Measurements from ENCODE around the gene IAH1.
"Not testable (repeated sequence)": the region's sequence is repeated elsewhere in the genome, so short reads cannot be mapped to it uniquely, and the experiment has no call there.

The IAH1 gene

DNA sequence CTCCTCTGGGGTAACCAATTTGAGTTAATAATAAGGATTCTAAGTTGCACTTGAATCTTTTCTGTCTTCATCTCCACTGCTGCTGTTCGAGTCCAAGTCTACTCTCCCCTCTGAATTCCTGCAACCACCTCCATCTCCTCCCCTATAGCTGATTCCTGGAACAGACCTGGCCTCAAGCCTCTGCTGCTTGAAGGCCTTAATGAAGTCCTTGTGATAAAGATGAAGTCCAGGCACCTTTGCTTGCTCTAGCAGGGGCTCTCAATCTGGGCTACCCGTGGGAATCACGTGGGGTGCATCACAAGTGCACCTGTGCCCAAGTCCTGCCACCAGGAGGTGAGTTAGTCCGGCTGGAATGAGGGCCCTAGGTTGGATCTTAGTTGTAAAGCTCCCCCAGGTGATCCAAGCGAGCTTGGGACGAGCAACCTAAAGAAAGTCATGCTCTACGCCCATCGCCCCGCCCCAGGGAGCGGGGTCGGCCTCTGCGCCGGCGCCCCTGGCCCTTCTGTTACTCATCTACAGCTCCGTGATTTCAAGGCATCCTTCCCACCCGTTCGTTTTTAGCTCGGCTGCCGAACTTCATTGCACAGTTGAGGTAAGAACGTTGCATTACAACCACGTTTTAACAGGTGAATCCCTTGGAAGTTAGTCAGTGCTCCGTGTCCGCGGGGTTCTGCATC lies 905 bp upstream of the IAH1 start:
- DNase-seq (ENCODE audit: low read depth in 2 of 2): no peak

DNA sequence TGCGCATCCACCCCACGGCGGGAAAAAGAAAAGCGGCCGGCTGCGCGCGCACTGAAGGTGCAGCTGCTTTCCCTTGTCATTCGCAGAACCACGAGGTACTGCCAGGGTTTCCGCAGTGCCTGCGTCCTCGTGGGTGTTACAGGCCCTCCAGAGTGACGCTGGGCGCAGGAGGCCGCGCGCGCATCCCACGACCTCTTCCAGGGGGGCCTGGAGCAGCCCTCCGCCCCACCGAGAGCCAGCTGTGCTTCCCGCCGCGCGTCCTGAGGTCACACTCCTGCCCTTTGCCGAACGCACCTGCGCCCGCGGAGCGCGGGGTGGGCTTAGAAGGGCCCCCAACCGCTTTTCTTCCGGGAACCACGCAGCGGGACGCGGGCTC lies 378 bp upstream of the IAH1 start:
- DNase-seq (ENCODE audit: low read depth in 2 of 2): no peak

DNA sequence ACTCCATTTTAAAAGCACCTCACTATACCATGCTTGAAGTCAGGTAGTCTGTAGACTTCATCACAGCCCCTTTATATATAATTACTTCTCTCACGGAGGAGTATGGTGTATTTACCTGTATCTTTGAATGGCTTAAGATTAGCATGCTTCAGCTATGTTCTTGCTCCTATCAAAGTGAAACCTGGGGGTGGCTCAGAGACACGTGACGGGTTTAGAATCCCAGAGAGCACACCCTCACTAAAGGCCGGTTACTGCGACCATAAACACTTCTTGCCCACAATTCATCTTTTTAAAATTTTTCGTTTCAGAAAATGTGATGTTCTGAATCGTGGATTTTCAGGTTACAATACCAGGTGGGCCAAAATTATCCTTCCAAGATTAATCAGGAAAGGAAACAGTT lies 3.6 kb downstream of the IAH1 start:
- DNase-seq (ENCODE audit: low read depth in 2 of 2): no peak

DNA sequence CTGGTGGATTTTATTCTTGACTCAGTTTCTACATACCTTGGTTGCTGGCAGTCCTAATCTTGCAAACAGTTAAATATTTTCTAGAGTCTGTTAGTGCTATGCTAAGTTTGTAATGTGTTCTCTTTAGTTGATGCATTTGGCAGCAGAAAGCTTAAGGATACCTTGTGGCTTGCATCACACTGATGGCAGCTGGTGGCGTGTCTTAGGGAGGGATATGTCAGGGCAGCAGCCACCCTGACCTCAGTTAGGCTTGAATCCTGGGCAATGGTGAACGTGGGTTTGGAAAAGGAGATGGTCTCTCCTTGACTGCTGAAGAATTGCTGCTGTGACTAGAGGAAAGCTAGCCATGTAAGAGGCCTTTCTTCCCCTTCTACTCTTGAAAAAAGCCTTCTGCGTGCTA lies 4.2 kb downstream of the IAH1 start:
- DNase-seq (ENCODE audit: low read depth in 2 of 2): no peak

DNA sequence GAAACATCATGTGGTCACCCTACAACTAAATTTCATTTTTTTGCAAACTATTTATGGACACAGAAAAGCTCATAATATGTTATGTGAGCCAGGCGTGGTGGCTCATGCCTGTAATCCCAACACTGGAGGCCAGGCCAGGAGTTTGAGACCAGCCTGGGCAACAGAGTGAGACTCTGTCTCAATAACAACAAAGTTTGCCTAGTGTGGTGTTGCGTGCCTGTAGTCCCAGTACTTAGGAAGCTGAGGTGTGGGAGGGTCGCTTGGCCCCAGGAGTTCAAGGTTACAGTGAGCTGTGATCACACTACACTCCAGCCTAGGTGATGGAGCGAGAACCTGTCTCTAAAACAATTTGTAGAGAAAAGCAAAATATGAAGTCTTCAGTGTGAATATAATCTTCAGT lies 5.8 kb downstream of the IAH1 start:
- DNase-seq (ENCODE audit: low read depth in 2 of 2): no peak

DNA sequence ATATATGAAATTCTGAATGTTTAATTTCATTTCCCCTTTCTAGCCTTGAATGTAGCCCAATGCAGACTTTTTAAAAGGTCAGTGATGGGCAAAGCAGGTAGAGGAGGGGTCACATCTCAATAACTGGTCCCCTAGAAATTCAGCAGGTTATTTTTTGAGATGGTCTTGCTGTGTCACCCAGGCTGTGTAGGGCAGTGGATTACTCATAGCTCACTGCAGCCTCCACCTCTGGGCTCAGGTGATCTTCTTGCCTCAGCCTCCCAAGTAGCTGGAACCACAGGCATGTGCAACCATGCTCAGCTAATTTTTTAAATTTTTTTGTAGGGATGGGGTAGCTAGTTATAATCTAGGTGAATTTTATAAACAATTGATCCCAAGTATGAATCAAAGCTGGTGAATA lies 8.8 kb downstream of the IAH1 start:
- no peak for DNase-seq (ENCODE audit: low read depth in 2 of 2)

DNA sequence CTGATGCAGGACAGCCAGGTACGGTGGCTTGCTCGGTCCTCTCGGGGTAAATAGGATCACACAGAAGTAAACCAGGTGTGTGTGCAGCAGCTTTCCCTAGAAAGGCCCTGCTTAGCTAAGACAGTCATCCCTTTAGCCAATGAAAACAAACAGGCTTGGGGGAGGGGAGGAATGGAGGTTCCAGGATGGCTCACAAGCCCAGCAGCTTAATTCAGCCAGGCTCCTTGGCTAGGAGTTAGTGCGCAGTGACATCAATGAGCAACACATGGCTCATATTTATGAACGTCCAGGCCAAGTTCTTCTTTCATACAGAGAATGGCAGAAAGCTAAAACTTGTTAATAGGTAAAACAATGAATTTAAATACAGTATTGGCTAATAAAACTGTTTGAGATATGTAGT lies 10.2 kb downstream of the IAH1 start:
- DNase-seq (ENCODE audit: low read depth in 2 of 2): no peak

DNA sequence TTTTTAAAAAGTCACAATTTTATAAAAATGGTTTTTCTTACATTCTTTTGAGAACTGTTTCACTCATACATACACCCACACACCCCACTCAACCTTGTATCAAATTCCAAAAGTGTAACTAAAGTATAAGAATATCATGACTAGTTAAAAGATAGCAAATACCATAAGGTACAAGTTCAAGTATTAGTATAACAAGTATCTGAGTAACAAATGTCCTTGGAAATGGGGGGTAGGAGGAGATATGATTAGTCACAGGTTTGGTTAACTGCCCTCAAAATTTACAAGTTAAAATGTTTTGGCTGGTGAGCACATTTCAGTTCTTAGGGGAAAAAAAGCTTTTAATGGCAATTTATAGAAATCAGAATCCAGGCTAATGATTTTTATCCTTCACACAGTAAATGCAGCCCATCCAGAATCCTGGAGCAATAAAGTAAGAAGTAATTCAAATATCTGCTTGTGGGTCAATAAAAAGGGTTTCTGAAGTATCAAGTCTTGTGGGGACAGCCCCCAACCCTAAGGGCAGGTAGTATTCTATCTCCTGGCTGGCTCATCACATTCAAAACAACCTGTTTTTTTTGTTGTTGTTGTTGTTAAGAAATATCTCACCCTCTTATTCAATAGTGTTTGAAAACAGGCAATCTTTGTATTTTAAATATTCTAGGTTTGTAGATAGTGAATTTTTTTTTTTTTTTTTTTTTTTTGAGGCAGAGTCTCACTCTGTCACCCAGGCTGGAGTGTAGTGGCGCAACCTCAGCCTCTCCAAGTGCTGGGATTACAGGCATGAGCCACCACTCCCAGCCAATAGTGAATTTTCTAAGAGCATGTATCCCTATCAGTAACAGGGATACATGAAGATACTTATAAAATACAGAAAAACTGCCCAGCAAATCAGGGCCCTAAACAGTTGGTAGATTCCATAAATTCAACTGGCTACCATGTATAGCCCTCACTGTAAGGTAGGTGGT lies 14.5 kb downstream of the IAH1 start:
- no peak for DNase-seq (ENCODE audit: low read depth in 2 of 2)

DNA sequence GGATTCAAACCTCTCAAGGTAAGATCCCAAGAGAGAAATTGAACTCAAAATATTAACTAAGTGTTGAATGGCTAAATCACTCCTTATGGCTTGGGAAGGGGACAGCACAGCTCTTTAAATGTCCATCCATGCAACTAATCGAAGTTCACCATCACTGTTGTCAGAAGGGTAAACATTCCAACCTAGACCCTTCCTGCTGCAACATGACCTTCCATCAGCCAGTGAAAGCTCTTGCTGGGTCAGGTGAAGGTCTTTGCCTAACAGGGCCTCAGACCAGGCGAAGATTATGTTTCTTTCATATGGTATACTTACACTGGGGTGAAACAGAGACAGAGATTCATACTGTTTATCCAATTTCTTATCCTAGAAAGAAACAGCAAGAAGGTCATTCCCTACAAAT lies 16.4 kb downstream of the IAH1 start:
- DNase-seq (ENCODE audit: low read depth in 2 of 2): no peak

DNA sequence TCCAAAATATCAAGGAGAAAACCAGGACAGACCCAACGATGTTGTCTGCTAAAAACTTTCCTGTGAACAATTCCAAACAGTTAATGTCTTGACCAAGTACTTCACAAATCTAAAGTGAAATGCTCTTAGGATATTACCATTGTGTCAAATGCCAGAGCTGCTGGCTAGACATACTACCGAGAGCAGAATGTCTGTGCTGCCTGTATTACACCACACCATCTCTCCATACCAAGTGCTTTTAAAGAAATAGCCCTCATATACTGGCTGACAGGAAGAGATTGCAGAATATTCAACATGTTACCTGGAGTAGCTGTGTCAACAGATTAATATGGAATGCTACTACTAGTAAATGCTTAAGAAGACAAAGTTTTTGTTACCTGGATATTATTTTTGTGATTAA lies 18.6 kb downstream of the IAH1 start:
- no peak for DNase-seq (ENCODE audit: low read depth in 2 of 2)

DNA sequence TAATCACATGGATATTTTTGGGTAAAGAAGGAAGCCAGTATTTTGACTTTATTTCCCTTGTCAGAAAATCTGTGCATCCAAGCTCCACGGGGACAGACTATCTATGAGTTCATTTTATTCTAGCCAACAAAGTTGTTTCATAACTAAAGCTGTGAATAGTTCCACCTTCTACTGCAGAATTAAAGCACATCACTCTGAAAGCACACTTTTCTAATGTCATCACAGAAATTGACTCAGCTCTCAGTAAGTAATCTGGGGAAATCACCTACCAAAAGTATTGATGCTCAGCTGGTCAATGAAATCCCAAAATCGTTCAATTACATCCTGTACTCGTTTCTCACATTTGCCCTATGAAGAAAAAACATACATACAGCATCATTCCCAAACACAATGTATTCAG lies 19.1 kb downstream of the IAH1 start:
- DNase-seq (ENCODE audit: low read depth in 2 of 2): no peak

DNA sequence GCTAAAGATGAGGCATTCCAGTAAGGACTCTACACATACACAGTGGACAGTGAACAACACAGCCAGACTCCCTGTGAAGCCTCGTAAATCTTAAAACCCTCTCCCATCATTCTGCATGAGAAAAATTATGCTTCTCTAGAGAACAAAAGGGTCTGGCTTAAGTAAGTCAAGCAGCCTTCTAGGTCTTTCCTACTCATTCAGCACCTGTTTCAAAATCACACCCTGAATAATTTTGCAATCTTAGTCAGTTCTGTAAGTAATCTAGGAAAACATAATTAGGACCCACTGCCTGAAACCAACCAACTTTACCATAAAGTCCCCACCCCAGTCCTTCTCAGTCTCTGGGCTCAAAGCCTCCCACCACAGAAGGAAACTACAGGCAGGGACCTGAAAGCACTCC lies 19.7 kb downstream of the IAH1 start:
- DNase-seq (ENCODE audit: low read depth in 2 of 2): no peak

DNA sequence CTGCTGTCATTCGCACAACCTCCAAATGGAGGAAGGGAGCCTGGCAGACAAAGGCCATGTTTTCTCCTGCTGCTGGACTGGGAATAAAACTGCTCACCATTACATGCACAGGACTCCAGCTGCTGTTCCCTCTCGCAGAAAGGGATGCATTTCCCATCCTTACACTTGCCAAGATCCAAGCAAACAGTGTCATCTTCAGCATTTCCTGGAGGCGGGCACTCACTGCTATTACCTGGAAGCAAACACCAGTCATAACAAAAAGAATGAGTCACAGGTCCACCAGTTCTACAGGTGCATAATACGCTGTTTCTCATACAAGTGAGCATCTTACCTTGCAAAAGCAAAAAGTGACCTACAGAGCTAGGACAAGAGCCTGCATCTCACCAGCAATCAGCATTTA lies 22.7 kb downstream of the IAH1 start:
- no peak for DNase-seq (ENCODE audit: low read depth in 2 of 2)

DNA sequence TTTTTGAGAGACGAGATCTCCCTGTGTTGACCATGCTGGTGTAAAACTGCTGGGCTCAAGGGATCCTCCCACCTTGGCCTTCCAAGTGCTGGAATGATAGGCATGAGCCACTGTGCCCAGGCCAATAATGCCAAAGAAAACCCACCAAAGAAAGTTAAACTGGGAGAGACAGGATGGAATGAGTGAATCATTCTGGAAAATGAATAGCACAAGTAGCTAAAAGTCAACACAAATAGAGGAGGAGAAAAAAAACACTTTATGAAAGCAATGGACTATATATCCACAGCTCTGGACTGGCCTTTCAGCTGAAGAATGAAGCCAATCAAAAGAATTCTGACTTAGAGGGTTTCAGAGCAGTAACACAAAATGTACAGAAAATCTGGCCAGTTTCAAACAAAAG lies 23.9 kb downstream of the IAH1 start:
- no peak for DNase-seq (ENCODE audit: low read depth in 2 of 2)

DNA sequence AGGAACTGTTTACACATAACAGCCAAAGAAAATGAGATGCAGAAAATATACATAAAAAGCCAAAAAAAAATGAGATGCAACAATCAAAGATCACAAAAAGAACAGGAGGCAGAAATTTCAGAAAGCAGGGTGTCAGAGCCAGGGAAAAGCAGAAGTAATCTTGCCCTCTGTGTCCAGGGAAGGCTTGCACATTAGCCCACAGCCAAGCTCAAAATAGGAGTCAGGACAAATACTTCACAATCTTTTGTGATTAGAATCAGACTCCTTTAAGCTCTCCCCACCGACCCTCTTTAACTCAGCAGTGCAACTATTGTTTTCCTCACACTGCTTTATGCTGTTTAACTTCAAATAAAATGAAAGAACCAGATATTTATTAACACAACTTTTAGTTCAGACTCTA lies 34.6 kb downstream of the IAH1 start:
- DNase-seq (ENCODE audit: low read depth in 2 of 2): no peak

DNA sequence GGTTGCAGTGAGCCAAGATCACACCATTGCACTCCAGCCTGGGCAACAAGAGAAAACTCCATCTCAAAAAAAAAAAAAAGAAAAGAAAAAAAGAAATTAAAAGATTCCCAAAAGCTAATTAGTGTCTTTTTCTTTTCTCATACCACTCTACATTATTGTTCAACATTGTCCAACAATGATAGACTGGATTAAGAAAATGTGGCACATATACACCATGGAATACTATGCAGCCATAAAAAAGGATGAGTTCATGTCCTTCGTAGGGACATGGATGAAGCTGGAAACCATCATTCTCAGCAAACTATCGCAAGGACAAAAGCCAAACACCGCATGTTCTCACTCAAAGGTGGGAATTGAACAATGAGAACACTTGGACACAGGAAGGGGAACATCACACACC lies 39.6 kb downstream of the IAH1 start:
- not testable (repeated sequence) for DNase-seq (ENCODE audit: low read depth in 2 of 2)

DNA sequence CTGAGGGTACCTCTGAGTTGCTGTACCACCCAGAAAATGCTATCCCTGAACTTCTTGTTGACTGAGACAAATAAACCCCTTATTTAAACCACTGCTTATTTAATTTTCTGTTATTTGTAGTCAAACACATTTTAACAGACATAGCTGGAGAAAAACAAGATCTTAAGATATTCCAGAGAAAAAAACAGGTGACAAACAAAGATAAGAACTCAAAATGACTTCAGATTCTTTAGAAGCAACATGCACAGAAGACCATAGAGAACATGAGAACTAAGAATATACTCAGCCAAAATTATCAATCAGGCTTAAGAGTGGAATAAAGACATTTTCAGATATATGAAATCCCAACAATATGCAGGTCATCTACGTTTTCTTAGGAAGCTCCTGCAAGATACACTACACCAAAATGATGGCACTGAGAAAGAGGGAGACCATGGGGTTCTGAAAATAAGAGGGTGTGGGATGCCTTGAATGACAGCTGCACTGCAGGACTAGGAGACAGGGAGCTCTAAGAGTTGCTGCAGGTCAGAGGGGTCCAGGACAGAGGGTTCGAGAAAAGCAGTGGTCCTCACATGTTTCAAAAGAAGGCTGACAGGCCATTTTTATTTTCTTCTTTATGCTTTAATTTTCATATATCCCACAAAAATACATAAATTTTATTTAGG lies 42.9 kb downstream of the IAH1 start:
- no peak for DNase-seq (ENCODE audit: low read depth in 2 of 2)

DNA sequence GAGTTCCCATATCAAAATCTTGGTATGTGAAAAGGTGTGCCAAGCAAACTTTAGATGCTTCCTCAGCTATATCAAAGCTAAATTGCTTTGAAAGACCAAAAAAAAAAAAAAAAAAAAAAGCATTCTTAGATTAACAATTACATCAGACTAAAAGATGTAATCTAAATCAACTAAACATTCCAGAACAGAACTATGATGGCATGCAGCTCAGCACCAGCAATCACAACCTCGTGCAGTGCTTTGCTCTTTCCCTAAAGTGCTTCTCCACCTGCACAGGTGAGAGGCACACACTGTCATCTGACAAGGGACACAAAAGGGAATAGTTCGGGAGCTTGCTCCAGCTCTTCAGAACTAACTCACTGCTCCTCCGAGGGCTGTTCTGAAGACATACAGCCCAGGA lies 43.8 kb downstream of the IAH1 start:
- no peak for DNase-seq (ENCODE audit: low read depth in 2 of 2)

DNA sequence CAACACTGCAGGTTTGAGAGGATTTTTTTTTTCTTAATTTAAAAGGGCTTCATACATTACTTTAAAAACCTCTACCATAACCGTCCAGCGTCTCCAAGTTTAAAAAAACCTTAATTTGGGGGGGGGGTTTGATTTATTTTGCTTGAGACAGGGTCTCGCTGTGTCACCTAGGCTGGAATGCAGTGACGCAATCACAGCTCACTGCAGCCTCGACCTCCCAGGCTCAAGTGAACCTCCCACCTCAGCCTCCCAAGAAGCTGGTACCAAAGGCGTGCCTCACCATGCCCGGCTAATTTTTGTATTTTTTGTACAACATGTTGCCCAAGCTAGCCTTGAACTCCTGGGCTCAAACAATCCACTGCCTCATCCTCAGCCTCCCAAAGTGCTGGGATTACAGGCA lies 44.4 kb downstream of the IAH1 start:
- DNase-seq (ENCODE audit: low read depth in 2 of 2): no peak

DNA sequence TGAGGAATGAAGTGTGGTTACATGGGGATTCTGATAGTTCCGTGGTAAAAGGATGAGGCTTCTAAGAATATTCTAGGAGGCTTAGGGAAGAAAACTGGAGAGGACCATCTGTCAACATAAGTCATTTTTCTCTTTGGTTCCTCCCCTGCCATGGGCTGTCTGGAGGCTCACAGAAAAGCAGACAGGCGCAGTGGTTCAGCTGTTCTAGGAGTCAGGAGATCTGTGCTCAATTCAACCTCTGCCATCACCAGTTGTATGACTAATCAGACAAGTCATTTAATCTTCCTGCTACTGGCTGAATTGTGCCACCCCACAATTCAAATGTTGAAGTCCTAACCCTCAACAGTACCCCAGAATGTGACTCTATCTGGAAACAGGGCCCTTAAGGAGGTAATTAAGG lies 44.9 kb downstream of the IAH1 start:
- DNase-seq (ENCODE audit: low read depth in 2 of 2): no peak

DNA sequence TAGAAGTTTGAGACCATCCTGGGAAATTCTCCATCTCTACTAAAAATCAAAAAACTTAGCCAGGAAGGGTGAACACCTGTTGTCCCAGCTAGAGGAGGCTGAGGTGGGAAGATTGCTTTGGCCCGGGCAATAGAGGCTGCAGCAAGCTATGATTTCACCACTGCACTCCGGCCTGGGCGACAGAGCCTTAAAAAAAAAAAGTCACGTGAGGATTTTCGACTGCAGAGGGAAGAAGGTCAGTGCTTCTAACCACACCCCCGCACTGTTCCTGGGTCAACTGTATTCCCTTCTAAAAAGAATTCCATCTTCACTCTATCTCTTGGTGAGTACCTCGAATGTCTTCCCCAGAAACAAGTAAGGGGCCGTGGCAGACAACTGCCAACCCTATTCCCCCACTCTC lies 49.9 kb downstream of the IAH1 start:
- DNase-seq (ENCODE audit: low read depth in 2 of 2): no peak

DNA sequence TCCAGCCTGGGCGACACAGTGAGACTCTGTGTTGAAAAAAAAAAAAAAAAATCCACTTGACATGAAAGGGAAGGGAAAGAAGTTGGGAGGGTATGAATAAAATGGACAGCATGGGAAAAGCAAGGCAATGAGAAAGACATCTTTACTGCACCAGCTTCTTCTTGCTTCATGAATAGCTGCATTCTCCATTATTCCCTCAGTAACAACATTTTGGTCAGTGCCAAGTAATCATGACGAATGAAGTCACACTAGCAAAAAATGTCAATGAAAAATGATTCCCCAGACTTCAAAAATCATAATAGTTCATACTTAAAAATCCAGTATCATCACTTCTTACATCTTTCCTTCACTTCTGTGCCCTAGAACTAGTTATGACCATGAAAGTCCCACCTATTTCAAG lies 50.9 kb downstream of the IAH1 start:
- DNase-seq (ENCODE audit: low read depth in 2 of 2): no peak

Data from fibroblast of skin of left quadriceps (primary cell).